HG02870 (cell line): ENCODE measurements around the gene UBR4.

Experiments used
- ATAC-seq: cut with Tn5 transposase; IDR thresholded peaks from one replicate; pipeline ENCODE4 v1.9.1; 2021; ENCODE audit warnings: mild to moderate bottlenecking, moderate library complexity; ENCODE audit not compliant: unreplicated experiment

UBR4 gene

GRCh38 chr1:19061798-19062197 is 148.3 kb downstream of the UBR4 start:
- ATAC-seq: no peak

- ATAC-seq: no peak
Measured at GRCh38 chr1:19061343-19061742, 148.7 kb downstream of the UBR4 start.

- no peak for ATAC-seq
Measured at GRCh38 chr1:19059773-19060172, 150.3 kb downstream of the UBR4 start.

GRCh38 chr1:19058476-19058797 is 151.6 kb downstream of the UBR4 start:
- ATAC-seq: no peak

- no peak for ATAC-seq
Measured at GRCh38 chr1:19057784-19058475, 152.1 kb downstream of the UBR4 start.

GRCh38 chr1:19057182-19057779 is 152.8 kb downstream of the UBR4 start:
- no peak for ATAC-seq

GRCh38 chr1:19055701-19056100 is 154.4 kb downstream of the UBR4 start:
- ATAC-seq: no peak

- ATAC-seq: no peak
Measured at GRCh38 chr1:19055001-19055400, 155.1 kb downstream of the UBR4 start.

- no peak for ATAC-seq
Measured at GRCh38 chr1:19054216-19054615, 155.8 kb downstream of the UBR4 start.

- no peak for ATAC-seq
Measured at GRCh38 chr1:19053486-19053885, 156.6 kb downstream of the UBR4 start.

GRCh38 chr1:19049798-19050197 is 160.3 kb downstream of the UBR4 start:
- ATAC-seq: no peak

GRCh38 chr1:19049128-19049768 is 160.8 kb downstream of the UBR4 start:
- ATAC-seq: no peak

- ATAC-seq: no peak
Measured at GRCh38 chr1:19046972-19047731, 162.9 kb downstream of the UBR4 start.

GRCh38 chr1:19045898-19046880 is 163.9 kb downstream of the UBR4 start:
- no peak for ATAC-seq

- no peak for ATAC-seq
Measured at GRCh38 chr1:19044975-19045831, 164.9 kb downstream of the UBR4 start.

GRCh38 chr1:19044471-19044870 is 165.6 kb downstream of the UBR4 start:
- no peak for ATAC-seq

GRCh38 chr1:19043579-19044443 is 166.3 kb downstream of the UBR4 start:
- ATAC-seq: no peak

- ATAC-seq: no peak
Measured at GRCh38 chr1:19042675-19043578, 167.1 kb downstream of the UBR4 start.
